HepG2 (cell line): Measurements from ENCODE around the gene CPNE1. TPM values are rescaled to one million over a fixed set of nuclear protein-coding genes. Genes with fewer than 3 reads are reported as not detected.

Experiments
- EED ChIP-seq: sonication (generic); formaldehyde crosslinking; IDR thresholded peaks from 2 replicates; pipeline ENCODE4 v1.5.0; 2020; ENCODE audit warnings: mild to moderate bottlenecking, missing genetic modification reagents
- ELF3 ChIP-seq: IDR thresholded peaks from 2 replicates; pipeline ENCODE4 v1.6.1; 2016; ENCODE audit warnings: missing genetic modification reagents, missing compliant biosample characterization
- HNF1A ChIP-seq, 2 experiments: sonication (generic) in 1 of 2; formaldehyde crosslinking in 1 of 2; IDR thresholded peaks; 2 replicates each; pipeline versions ENCODE4 v1.4.0 to v1.6.1; 2016 to 2020; ENCODE audit warnings: borderline replicate concordance in 1 of 2, low read depth in 1 of 2, mild to moderate bottlenecking in 1 of 2, missing genetic modification reagents in 1 of 2
- MLXIP ChIP-seq: sonication (generic); formaldehyde crosslinking; IDR thresholded peaks from 2 replicates; pipeline ENCODE4 v1.9.0; 2021; ENCODE audit warnings: missing genetic modification reagents, borderline replicate concordance
- NR2F1 ChIP-seq, 2 experiments: fragments of 450-650 bp in 1 of 2; formaldehyde crosslinking in 1 of 2; IDR thresholded peaks; 2 replicates each; pipeline versions ENCODE4 v1.5.0 to v1.6.1; 2016 to 2020; ENCODE audit warnings: mild to moderate bottlenecking in 1 of 2, missing compliant biosample characterization in 1 of 2, missing genetic modification reagents in 1 of 2, moderate library complexity in 1 of 2
- ONECUT2 ChIP-seq: sonication (generic); formaldehyde crosslinking; IDR thresholded peaks from 2 replicates; pipeline ENCODE4 v1.4.0; 2020; ENCODE audit warnings: missing genetic modification reagents
- PHF8 ChIP-seq: sonication (generic); formaldehyde crosslinking; IDR thresholded peaks from 2 replicates; pipeline ENCODE4 v1.5.0; 2020; ENCODE audit warnings: missing genetic modification reagents
- PRPF4 ChIP-seq: fragments of 200-400 bp; formaldehyde crosslinking; IDR thresholded peaks from 2 replicates; pipeline ENCODE4 v1.6.1; 2016; ENCODE audit warnings: low read length, low read depth; ENCODE audit not compliant: poor library complexity, severe bottlenecking
- SNRNP70 ChIP-seq: fragments of 200-400 bp; formaldehyde crosslinking; IDR thresholded peaks from 2 replicates; pipeline ENCODE4 v1.6.1; 2017; ENCODE audit warnings: mild to moderate bottlenecking, low read depth, low read length, moderate library complexity
- TEAD3 ChIP-seq: optimal IDR thresholded peaks from 2 replicates; pipeline ENCODE3; 2016; ENCODE audit warnings: borderline replicate concordance
- ZIK1 ChIP-seq: sonication (generic); formaldehyde crosslinking; IDR thresholded peaks from 2 replicates; pipeline ENCODE4 v1.5.0; 2020; ENCODE audit warnings: mild to moderate bottlenecking, low read depth, missing genetic modification reagents, borderline replicate concordance
- ZNF230 ChIP-seq: sonication (generic); formaldehyde crosslinking; IDR thresholded peaks from 2 replicates; pipeline ENCODE4 v1.4.0; 2020; ENCODE audit warnings: mild to moderate bottlenecking, missing genetic modification reagents
- ZNF232 ChIP-seq: sonication (generic); formaldehyde crosslinking; IDR thresholded peaks from 2 replicates; pipeline ENCODE4 v1.4.0; 2020; ENCODE audit warnings: missing genetic modification reagents, borderline replicate concordance
- ZNF343 ChIP-seq: sonication (generic); formaldehyde crosslinking; IDR thresholded peaks from 2 replicates; pipeline ENCODE4 v1.4.0; 2020; ENCODE audit warnings: mild to moderate bottlenecking, missing genetic modification reagents
- ZNF513 ChIP-seq: sonication (generic); formaldehyde crosslinking; conservative IDR thresholded peaks from 2 replicates; pipeline ENCODE4 v1.5.0; 2020; ENCODE audit warnings: missing genetic modification reagents
- ZNF589 ChIP-seq: sonication (generic); formaldehyde crosslinking; conservative IDR thresholded peaks from 2 replicates; pipeline ENCODE4 v1.8.0; 2022; ENCODE audit warnings: mild to moderate bottlenecking, moderate library complexity, missing genetic modification reagents
- ZNF629 ChIP-seq: sonication (generic); formaldehyde crosslinking; conservative IDR thresholded peaks from 2 replicates; pipeline ENCODE4 v1.5.0; 2020; ENCODE audit warnings: missing genetic modification reagents
- ZNF839 ChIP-seq: sonication (generic); formaldehyde crosslinking; IDR thresholded peaks from 2 replicates; pipeline ENCODE4 v1.4.0; 2020; ENCODE audit warnings: missing genetic modification reagents, mild to moderate bottlenecking, borderline replicate concordance
- polyA plus RNA-seq, 8 experiments: library from polyadenylated mRNA; depleted of rRNA in 3 of 8; stranded (reverse) in 7 of 8; unstranded in 1 of 8; fragments of >200 nt; fragmentation: Illumina TruSeq in 4 of 8; extraction: Trizol in 4 of 8; gene quantifications; 2 replicates each; pipeline versions ENCODE4 v1.2.1 to v1.2.3, GENCODE V29; 2011 to 2016; ENCODE audit warnings: low read depth in 4 of 8, missing spikeins in 1 of 8, mixed read lengths in 1 of 8; ENCODE audit not compliant: insufficient read depth in 1 of 8
- total RNA-seq, 5 experiments: library from RNA; depleted of rRNA; stranded (reverse); fragments of >200 nt; fragmentation: Illumina TruSeq; extraction: Trizol; gene quantifications; 2 replicates each; pipeline ENCODE4 v1.2.3, GENCODE V29; 2016; ENCODE audit warnings: low read depth in 1 of 5

CPNE1 gene
- total and polyA plus RNA-seq, 2 of the 13 experiments (the other 11 are each of a cell fraction or from before 2014, with no cell fraction given) = 408 to 431 TPM

GRCh38 chr20:35699127-35699956 is 34.6 kb upstream of the CPNE1 start, which contains the start of the genes NFS1 and ROMO1 (continued):
- peak; percentile 94; the same call in 1 of the 2 replicates for TF ChIP-seq MLXIP (CRISPR knock-in tag)
- peak; percentile 96 for TF ChIP-seq ZNF343
- peak; percentile 100 for TF ChIP-seq ZNF839 (CRISPR knock-in tag)
- peak; percentile 35; the same call in 1 of the 2 replicates for TF ChIP-seq ZNF629
- no peak for TF ChIP-seq HNF1A (IDR thresholded peaks at IDR 0.05; ENCODE audit: low read depth)
- peak; percentile 83; the same call in 1 of the 2 replicates for TF ChIP-seq HNF1A (CRISPR knock-in tag; IDR thresholded peaks at IDR 0.05; ENCODE audit: borderline replicate concordance)
- TF ChIP-seq PRPF4 = no peak
- TF ChIP-seq ZNF230 = peak; percentile 77; the same call in 1 of the 2 replicates
- TF ChIP-seq ELF3 (CRISPR knock-in tag) = peak; percentile 98
- peak; percentile 54 for TF ChIP-seq TEAD3
- peak; percentile 97; the same call in 1 of the 2 replicates for TF ChIP-seq ZIK1 (CRISPR knock-in tag)
- TF ChIP-seq ZNF513 (CRISPR knock-in tag) = peak; percentile 75
- peak; percentile 45; the same call in 1 of the 2 replicates for TF ChIP-seq ONECUT2 (CRISPR knock-in tag)
- TF ChIP-seq EED = peak; percentile 99
- TF ChIP-seq PHF8 = peak; percentile 100
- TF ChIP-seq ZNF589 (CRISPR knock-in tag) = peak; percentile 99
- TF ChIP-seq SNRNP70 = no peak
- peak; percentile 88 for TF ChIP-seq ZNF232 (CRISPR knock-in tag)
- peak in 1 of 2 experiments; percentile 27; a peak in 1 of 4 replicates for TF ChIP-seq NR2F1 (CRISPR knock-in tag; IDR thresholded peaks at IDR 0.05)
